Erythroblast (primary cell): ENCODE measurements around the gene GABBR2.

Source experiments
- GATA1 ChIP-seq: IDR thresholded peaks from 2 replicates; pipeline ENCODE4 v1.6.1; 2011; ENCODE audit warnings: low read depth, mild to moderate bottlenecking, control low read depth, low read length, moderate library complexity
- POLR2A ChIP-seq: IDR thresholded peaks from 2 replicates; pipeline ENCODE4 v1.6.1; 2011; ENCODE audit warnings: mild to moderate bottlenecking, low read length

DNA sequence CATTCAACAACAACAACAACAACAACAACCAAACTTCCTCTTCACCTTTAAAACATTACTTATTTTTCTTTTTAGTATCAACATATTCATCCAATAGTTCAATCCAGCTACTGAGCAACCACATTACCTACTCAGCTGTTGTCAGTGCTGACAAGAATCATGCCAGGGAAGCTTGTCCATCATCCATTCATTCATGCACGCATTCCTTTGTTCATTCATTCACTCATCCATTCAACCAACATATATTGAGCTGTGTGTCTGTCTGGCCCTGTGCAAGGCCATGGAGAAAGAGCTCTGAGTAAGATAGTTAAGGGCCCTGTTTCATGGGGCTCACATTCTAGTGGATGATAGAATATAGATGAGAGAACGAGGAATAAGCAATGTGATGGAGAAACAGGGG is 373.1 kb downstream of the GABBR2 start:
- TF ChIP-seq POLR2A = no peak
- no peak for TF ChIP-seq GATA1
